GM12878 (cell line): ENCODE measurements around the gene MYOZ2.

Experiments used
- ATF3 ChIP-seq: IDR thresholded peaks from 2 replicates; pipeline ENCODE4 v1.6.1; 2011; ENCODE audit warnings: low read depth, mild to moderate bottlenecking, low read length, moderate library complexity, borderline replicate concordance; ENCODE audit errors: extremely low read depth
- CHD4 ChIP-seq: fragments of 200-600 bp; sonication (generic); IDR thresholded peaks from 2 replicates; pipeline ENCODE4 v1.6.1; 2016; ENCODE audit warnings: mild to moderate bottlenecking
- CTCF ChIP-seq, 3 experiments: IDR thresholded peaks in 2 of 3; conservative IDR thresholded peaks in 1 of 3; 2 replicates each; pipeline ENCODE4 v1.5.1; 2011; ENCODE audit warnings: low read depth in 3 of 3, low read length in 3 of 3, mild to moderate bottlenecking in 3 of 3, control low read depth in 2 of 3, moderate library complexity in 2 of 3, inconsistent platforms in 1 of 3, mixed read lengths in 1 of 3; ENCODE audit not compliant: control insufficient read depth in 2 of 3, insufficient read depth in 1 of 3; ENCODE audit errors: extremely low read depth in 1 of 3
- EGR1 ChIP-seq, 2 experiments: IDR thresholded peaks; 1 replicate in 1 of 2; 2 replicates in 1 of 2; pipeline ENCODE4 v1.6.1; 2011 to 2012; ENCODE audit warnings: low read depth in 2 of 2, low read length in 2 of 2, borderline replicate concordance in 1 of 2, mild to moderate bottlenecking in 1 of 2, moderate library complexity in 1 of 2
- EZH2 ChIP-seq: IDR thresholded peaks from 2 replicates; pipeline ENCODE4 v1.6.1; 2012; ENCODE audit warnings: low read depth, mild to moderate bottlenecking, control low read depth, inconsistent platforms, low read length, borderline replicate concordance; ENCODE audit not compliant: control insufficient read depth
- HCFC1 ChIP-seq: fragments of 150-350 bp; IDR thresholded peaks from 2 replicates; pipeline ENCODE4 v1.6.1; 2014; ENCODE audit warnings: low read length
- PML ChIP-seq: IDR thresholded peaks from 2 replicates; pipeline ENCODE4 v1.6.1; 2012; ENCODE audit warnings: low read length, inconsistent platforms
- SIN3A ChIP-seq: IDR thresholded peaks from 2 replicates; pipeline ENCODE4 v1.6.1; 2012; ENCODE audit warnings: low read depth, low read length, improper control_type of control experiment
- TAF1 ChIP-seq: IDR thresholded peaks from 2 replicates; pipeline ENCODE4 v1.6.1; 2011; ENCODE audit warnings: mild to moderate bottlenecking, low read depth, low read length, borderline replicate concordance
- ZBTB11 ChIP-seq: fragments of 450-650 bp; formaldehyde crosslinking; IDR thresholded peaks from 2 replicates; pipeline ENCODE4 v1.5.0; 2022; ENCODE audit warnings: mild to moderate bottlenecking, missing genetic modification characterization
- ZSCAN29 ChIP-seq: fragments of 450-650 bp; IDR thresholded peaks from 2 replicates; pipeline ENCODE4 v1.6.1; 2017; ENCODE audit warnings: mild to moderate bottlenecking, moderate library complexity

- no peak for TF ChIP-seq TAF1
- no peak for TF ChIP-seq ZSCAN29
- TF ChIP-seq CTCF (IDR thresholded peaks at IDR 0.05 in 2 of 3, conservative IDR thresholded peaks at IDR 0.05 in 1 of 3; ENCODE audit: control insufficient read depth in 2 of 3, extremely low read depth in 1 of 3, insufficient read depth in 1 of 3, low read depth in 3 of 3, low read length in 3 of 3) = no peak
- no peak for TF ChIP-seq EGR1 (IDR thresholded peaks at IDR 0.05; ENCODE audit: borderline replicate concordance in 1 of 2, low read depth in 2 of 2, low read length in 2 of 2)
- no peak for TF ChIP-seq EZH2
- no peak for TF ChIP-seq SIN3A
- TF ChIP-seq PML = no peak
- no peak for TF ChIP-seq ATF3
- TF ChIP-seq HCFC1 = no peak
- TF ChIP-seq ZBTB11 (CRISPR knock-in tag) = no peak
- TF ChIP-seq CHD4 = no peak
These were observed 48.5 kb downstream of the MYOZ2 start for GRCh38 chr4:119184128-119184527.
